D721Med (cell line): ENCODE measurements around the gene DDOST.

Experiments used
- DNase-seq: peaks from one replicate; pipeline ENCODE4 v3.0.0; 2011; ENCODE audit warnings: low spot score; ENCODE audit not compliant: insufficient read length
- FAIRE-seq: peaks from 2 replicates; lab custom pipeline; 2011; peaks lifted over from hg19 to GRCh38; lab: Jason Lieb, UNC
- TF ChIP-seq, protein P1 (sequence below): IDR thresholded peaks from 2 replicates; pipeline ENCODE4 v1.5.1; 2012; ENCODE audit warnings: mild to moderate bottlenecking, control low read depth; ENCODE audit not compliant: insufficient read depth; ENCODE audit errors: missing control alignments

The DDOST gene

DNA sequence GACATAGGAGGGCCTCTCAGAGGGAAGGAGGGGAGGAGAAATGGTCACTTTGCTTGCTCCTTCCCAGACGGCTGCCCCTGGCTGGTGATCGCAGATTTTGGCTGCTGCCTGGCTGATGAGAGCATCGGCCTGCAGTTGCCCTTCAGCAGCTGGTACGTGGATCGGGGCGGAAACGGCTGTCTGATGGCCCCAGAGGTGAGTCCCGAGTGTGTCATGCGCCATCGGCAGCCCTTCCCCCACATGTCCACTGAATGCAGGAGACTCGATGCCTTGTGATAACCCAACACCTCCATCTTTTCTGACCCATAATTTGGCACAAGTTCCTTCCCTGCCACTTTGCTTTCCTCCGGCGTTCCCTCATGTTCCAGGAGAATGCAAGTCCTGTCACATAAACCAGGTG is 12.7 kb downstream of the DDOST start:
- TF ChIP-seq, protein P1, sequence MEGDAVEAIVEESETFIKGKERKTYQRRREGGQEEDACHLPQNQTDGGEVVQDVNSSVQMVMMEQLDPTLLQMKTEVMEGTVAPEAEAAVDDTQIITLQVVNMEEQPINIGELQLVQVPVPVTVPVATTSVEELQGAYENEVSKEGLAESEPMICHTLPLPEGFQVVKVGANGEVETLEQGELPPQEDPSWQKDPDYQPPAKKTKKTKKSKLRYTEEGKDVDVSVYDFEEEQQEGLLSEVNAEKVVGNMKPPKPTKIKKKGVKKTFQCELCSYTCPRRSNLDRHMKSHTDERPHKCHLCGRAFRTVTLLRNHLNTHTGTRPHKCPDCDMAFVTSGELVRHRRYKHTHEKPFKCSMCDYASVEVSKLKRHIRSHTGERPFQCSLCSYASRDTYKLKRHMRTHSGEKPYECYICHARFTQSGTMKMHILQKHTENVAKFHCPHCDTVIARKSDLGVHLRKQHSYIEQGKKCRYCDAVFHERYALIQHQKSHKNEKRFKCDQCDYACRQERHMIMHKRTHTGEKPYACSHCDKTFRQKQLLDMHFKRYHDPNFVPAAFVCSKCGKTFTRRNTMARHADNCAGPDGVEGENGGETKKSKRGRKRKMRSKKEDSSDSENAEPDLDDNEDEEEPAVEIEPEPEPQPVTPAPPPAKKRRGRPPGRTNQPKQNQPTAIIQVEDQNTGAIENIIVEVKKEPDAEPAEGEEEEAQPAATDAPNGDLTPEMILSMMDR = no peak
- no peak for FAIRE-seq

DNA sequence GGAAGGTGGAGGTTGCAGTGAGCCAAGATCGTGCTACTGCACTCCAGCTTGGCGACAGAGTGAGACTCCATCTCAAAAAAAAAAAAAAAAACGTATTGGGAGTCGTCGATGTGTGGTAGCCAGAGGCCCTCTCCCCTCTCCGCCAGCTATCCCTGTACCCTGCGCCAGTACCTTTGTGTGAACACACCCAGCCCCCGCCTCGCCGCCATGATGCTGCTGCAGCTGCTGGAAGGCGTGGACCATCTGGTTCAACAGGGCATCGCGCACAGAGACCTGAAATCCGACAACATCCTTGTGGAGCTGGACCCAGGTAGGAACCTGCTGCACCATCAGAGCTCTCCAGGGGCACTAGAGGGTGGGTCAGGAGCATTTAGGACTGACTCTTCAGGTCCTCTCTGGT is 15.8 kb downstream of the DDOST start:
- TF ChIP-seq, protein P1 = no peak
- FAIRE-seq (no peak), DNase-seq (no peak)

More for the DNA sequence above, 12.7 kb downstream of the DDOST start:
- no peak for DNase-seq

DNA sequence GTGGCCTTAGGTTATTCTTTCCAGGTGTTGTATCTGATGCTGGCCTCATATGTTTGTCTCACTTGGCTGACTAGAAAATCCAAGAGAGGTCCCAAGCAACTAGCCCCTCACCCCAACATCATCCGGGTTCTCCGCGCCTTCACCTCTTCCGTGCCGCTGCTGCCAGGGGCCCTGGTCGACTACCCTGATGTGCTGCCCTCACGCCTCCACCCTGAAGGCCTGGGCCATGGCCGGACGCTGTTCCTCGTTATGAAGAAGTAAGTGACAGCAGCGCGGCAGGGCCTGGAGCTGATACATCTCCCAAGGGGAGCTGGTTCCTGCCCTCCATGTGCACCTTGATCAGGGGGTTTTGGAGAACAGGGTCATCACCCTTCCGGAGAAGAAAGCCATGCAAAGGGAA is 16.8 kb downstream of the DDOST start:
- TF ChIP-seq, protein P1 = no peak
- DNase-seq (no peak), FAIRE-seq (no peak)

DNA sequence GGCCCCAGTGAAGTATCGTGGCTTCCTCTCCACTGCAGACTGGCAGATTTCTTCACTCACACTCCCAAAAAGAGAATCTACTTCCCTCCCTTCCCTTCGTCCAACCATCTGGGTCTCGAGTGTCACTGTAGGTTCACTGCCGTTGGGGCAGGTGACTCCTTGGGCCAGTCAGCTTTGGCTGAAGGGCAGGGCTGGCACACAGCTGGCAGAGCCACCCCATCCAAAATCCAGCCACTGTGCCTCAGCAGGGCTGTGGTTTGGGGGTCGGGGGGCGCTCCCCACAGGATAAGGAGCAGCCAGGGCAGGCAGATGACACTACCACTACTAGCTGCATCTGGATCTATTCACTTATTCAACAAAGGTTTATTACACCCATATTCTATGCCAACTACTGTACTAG is 18.1 kb downstream of the DDOST start:
- TF ChIP-seq, protein P1 = no peak
- DNase-seq (no peak), FAIRE-seq (no peak)

DNA sequence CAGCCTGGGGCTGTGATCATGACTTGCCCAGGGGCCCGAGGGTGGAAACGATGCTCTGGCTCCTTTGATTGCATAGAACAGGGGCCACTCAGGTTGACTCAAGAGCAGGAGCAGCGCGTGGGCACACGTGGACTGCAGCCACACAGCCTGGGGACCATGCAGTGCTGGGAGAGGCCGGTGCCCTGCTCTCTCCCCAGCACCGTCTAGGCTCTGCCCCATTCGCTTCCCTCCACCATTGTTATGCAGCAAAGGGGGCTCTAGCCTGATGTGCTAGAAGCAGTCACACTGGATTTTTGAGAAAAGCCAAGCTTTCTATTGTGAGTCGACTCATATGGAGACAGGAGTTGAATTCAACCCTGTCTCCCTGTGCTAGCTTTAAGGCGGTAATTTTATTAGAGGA is 19.2 kb downstream of the DDOST start:
- DNase-seq (no peak), FAIRE-seq (no peak)
- TF ChIP-seq, protein P1 = no peak

DNA sequence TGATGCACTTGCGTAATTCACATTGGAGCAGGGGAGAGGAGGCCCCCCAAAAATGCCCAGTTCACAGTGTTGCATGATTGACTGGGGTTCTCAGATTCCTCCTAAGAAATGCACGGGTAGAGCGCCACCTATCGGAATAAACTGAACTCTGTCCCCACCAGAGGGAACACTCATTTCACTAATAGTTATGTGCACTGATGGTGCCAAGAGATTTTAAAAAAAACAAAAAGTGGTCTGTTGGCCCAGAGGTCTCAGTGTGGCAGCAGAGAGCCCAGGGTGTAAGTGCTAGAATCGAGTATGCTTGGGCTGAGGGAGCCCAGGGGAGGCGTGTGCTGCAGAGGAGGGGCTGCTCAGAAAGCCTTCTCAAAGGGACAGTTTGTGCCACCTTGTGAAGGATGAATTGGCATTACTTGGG is 21.0 kb downstream of the DDOST start:
- FAIRE-seq (no peak), DNase-seq (no peak)
- TF ChIP-seq, protein P1 = peak; percentile 80

DNA sequence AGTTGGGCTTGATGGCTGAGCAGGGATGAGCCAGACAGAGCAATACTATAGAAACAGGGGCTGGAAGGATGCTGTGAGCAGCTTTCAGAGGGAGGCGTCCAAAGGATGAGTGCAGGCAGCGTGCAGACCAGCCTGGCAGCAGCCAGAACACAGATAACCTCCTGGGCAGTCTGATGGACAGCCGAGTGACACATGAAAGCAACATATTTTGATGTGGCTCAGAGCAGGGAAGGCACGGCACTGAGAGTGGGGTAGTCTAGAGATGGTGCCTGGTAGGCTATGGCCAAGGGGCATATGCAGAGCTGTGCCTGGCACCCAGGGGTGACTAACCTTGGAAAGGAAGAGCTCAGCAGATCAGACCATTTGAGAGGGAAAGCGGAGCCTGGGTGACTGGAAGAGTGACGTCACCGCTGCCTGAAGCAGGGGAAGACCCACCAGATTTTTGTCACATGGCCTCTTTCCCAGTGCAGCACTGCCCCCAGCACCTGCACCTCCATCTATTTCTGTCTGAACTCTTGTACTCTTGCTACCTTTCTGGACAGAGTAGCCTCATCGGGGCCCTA is 24.3 kb downstream of the DDOST start:
- DNase-seq (no peak), FAIRE-seq (no peak)
- TF ChIP-seq, protein P1 = no peak
